ENCODE data around the gene PNLIPRP2.

The PNLIPRP2 gene

DNA sequence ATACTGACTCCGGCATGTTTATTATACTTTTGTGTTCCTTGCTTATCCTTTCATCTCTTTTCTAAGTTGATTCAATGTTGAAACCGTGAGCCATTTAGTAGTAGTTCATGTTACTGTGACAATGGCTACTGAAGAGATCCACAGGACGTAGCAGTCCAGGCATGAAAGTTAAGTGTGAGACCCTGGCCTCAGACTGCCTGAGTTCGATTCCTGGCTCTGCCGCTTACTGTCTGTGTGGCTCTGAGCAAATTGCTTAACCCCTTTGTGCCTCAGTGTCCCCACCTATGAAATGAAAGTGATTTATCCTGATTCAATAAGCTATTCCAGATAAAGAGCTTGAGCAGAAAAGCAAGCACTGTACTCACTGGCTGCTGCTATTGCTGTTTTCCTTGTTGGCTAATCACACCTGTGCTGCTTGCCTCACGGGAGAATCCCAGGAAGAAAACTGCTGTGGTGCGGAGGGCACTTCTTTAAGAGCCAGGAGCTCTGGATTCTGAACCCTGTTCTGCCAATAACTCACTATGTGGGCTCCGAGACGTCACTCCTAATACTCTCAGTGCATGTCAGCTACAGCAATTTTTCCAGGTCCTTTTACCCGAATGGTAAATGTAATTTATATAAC lies 38.4 kb downstream of the PNLIPRP2 start:
- Histone ChIP-seq H3F3A (ENCODE audit: insufficient read depth) (no peaks in the 10 kb centered on the region), H3K9ac (ENCODE audit: low read length) (no peak overlapping the region), H3K4me3 (ENCODE audit: insufficient read depth, low read length, poor library complexity, severe bottlenecking) (no peak overlapping the region), H2AFZ (ENCODE audit: low read depth, low read length, severe bottlenecking) (no peak overlapping the region), H4K20me1 (ENCODE audit: low read depth, low read length) (no peaks in the 10 kb centered on the region), H3K27me3 (ENCODE audit: low read length) (no peaks in the 10 kb centered on the region), H3K27ac (ENCODE audit: low read depth, low read length) (no peak overlapping the region), H3K9me2 (replicated peaks; ENCODE audit: insufficient read depth, low read length) (no peaks in the 10 kb centered on the region), H3K36me3 (ENCODE audit: low read length) (no peaks in the 10 kb centered on the region), H3K4me2 (ENCODE audit: low read depth, low read length, poor library complexity, severe bottlenecking) (no peak overlapping the region), H3K79me2 (ENCODE audit: insufficient read depth, low read length) (no peaks in the 10 kb centered on the region), H3K9me3 (ENCODE audit: insufficient read depth, low read length) (no peaks in the 10 kb centered on the region)
- TF ChIP-seq, protein P1, sequence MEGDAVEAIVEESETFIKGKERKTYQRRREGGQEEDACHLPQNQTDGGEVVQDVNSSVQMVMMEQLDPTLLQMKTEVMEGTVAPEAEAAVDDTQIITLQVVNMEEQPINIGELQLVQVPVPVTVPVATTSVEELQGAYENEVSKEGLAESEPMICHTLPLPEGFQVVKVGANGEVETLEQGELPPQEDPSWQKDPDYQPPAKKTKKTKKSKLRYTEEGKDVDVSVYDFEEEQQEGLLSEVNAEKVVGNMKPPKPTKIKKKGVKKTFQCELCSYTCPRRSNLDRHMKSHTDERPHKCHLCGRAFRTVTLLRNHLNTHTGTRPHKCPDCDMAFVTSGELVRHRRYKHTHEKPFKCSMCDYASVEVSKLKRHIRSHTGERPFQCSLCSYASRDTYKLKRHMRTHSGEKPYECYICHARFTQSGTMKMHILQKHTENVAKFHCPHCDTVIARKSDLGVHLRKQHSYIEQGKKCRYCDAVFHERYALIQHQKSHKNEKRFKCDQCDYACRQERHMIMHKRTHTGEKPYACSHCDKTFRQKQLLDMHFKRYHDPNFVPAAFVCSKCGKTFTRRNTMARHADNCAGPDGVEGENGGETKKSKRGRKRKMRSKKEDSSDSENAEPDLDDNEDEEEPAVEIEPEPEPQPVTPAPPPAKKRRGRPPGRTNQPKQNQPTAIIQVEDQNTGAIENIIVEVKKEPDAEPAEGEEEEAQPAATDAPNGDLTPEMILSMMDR (IDR thresholded peaks at IDR 0.05; ENCODE audit: insufficient read depth, low read length, poor library complexity, severe bottlenecking): no peak

DNA sequence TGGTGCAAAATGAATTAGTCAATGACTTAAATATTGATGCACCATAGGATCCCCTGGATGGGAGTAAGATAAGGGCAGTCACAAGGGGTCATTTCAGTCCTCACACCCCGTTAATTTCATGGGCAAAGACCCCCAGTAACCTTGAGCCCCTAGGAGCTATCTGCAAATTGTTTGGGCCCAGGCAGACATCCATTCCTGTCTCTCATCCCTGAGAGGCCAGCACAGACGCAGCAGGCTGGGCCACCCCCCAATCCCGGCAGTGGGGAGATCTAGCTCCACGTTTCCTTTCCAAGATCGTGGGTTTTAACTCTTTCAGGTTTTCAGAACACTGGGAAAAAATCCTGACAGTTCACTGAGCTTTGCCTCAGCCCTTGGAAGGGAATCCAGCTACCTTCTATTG lies 40.1 kb downstream of the PNLIPRP2 start:
- Histone ChIP-seq H2AFZ (ENCODE audit: low read depth, low read length, severe bottlenecking) (no peak overlapping the region), H3K9me3 (ENCODE audit: insufficient read depth, low read length) (no peaks in the 10 kb centered on the region), H3F3A (ENCODE audit: insufficient read depth) (no peaks in the 10 kb centered on the region), H3K27ac (ENCODE audit: low read depth, low read length) (no peak overlapping the region), H3K27me3 (ENCODE audit: low read length) (no peaks in the 10 kb centered on the region), H3K36me3 (ENCODE audit: low read length) (no peaks in the 10 kb centered on the region), H3K79me2 (ENCODE audit: insufficient read depth, low read length) (no peaks in the 10 kb centered on the region), H4K20me1 (ENCODE audit: low read depth, low read length) (no peaks in the 10 kb centered on the region), H3K9me2 (replicated peaks; ENCODE audit: insufficient read depth, low read length) (no peaks in the 10 kb centered on the region), H3K4me2 (ENCODE audit: low read depth, low read length, poor library complexity, severe bottlenecking) (no peak overlapping the region), H3K4me3 (ENCODE audit: insufficient read depth, low read length, poor library complexity, severe bottlenecking) (no peak overlapping the region), H3K9ac (ENCODE audit: low read length) (no peak overlapping the region)
- TF ChIP-seq, protein P1 (IDR thresholded peaks at IDR 0.05; ENCODE audit: insufficient read depth, low read length, poor library complexity, severe bottlenecking): no peak
- TF ChIP-seq EZH2phosphoT487 (conservative IDR thresholded peaks at IDR 0.05; ENCODE audit: low read length): no peak

DNA sequence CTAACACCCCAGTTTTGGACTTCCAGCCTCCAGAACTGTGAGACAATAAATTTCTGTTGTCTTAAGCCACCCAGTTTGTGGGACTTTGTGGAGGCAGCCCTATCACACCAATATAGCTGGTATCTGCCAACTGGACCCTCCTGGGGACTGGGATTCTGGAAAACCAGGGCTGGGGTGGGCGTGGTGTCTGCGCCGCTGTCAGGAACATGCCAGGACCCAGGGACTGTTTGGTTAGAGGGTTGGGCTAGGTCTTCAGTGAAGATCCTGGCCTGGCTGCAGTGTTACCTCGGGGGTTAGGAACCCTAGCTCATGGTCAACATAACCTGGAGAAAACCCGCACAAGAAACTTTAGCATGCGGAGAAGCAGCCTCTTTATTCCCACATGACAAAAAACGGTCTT lies 42.6 kb downstream of the PNLIPRP2 start:
- no peak overlapping the region for H3K27ac ChIP-seq (ENCODE audit: low read depth, low read length)
- no peak overlapping the region for H3K4me2 ChIP-seq (ENCODE audit: low read depth, low read length, poor library complexity, severe bottlenecking)
- H3K36me3 ChIP-seq (ENCODE audit: low read length): no peaks in the 10 kb centered on the region
- TF ChIP-seq EZH2phosphoT487 (conservative IDR thresholded peaks at IDR 0.05; ENCODE audit: low read length): no peak
- TF ChIP-seq, protein P1 (IDR thresholded peaks at IDR 0.05; ENCODE audit: insufficient read depth, low read length, poor library complexity, severe bottlenecking): no peak
- H3K9ac ChIP-seq (ENCODE audit: low read length): no peak overlapping the region
- no peaks in the 10 kb centered on the region for H4K20me1 ChIP-seq (ENCODE audit: low read depth, low read length)
- H3K9me3 ChIP-seq (ENCODE audit: insufficient read depth, low read length): no peaks in the 10 kb centered on the region
- H3K79me2 ChIP-seq (ENCODE audit: insufficient read depth, low read length): no peaks in the 10 kb centered on the region
- H3F3A ChIP-seq (ENCODE audit: insufficient read depth): no peaks in the 10 kb centered on the region
- no peaks in the 10 kb centered on the region for H3K9me2 ChIP-seq (replicated peaks; ENCODE audit: insufficient read depth, low read length)
- no peak overlapping the region for H3K4me3 ChIP-seq (ENCODE audit: insufficient read depth, low read length, poor library complexity, severe bottlenecking)
- H3K27me3 ChIP-seq (ENCODE audit: low read length): no peaks in the 10 kb centered on the region
- H2AFZ ChIP-seq (ENCODE audit: low read depth, low read length, severe bottlenecking): no peak overlapping the region
